CD4-positive, alpha-beta T cell treated with Interleukin-10 for 1 hour (primary cell): ENCODE results near the gene SLC38A11.
A peak's percentile ranks its signal among the peaks of the same experiment; 100 is the strongest.
"Not testable (repeated sequence)": the region's sequence is repeated elsewhere in the genome, so short reads cannot be mapped to it uniquely, and the experiment has no call there.

Experiments
- DNase-seq: peaks from one replicate; pipeline ENCODE4 v3.0.0-alpha.2; 2020

Gene SLC38A11, protein sequence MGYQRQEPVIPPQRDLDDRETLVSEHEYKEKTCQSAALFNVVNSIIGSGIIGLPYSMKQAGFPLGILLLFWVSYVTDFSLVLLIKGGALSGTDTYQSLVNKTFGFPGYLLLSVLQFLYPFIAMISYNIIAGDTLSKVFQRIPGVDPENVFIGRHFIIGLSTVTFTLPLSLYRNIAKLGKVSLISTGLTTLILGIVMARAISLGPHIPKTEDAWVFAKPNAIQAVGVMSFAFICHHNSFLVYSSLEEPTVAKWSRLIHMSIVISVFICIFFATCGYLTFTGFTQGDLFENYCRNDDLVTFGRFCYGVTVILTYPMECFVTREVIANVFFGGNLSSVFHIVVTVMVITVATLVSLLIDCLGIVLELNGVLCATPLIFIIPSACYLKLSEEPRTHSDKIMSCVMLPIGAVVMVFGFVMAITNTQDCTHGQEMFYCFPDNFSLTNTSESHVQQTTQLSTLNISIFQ

DNA sequence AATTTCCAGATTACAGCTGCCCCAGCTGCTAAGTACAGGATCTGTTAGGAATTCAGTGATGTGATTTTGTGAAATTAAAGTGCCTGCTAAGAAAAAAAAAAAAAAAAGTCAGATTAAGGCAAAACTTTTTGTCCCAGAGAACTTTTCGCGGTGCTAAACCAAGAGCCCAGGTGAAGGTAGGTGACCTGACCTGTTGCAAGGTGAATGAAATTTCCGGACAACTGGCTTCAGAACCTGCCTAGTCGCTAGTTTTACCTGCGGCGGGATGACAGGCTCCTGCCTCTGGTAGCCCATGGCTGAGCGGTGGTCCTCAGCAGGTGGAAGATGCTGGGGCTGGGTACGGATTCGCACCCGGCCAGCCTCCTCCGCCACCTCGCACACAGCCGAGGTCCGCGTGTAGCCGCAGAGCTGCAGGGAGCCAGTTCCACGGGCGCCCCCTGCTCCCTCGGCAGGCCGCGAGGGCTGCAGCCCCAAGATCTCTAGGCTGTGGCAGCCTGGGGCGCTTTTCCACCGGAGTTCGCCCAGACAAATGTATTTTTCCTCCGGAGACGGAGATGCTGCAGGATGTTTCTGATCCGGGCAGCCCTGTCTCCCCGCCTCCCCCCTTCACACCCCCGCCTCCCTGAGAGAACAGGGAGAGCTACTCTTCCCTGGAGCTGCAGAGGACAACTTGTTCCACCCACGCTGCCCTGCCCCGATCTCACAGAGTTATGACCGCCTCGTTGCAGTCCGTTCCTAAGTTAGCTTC is at the start of gene SLC38A11:
Gene SLC38A11 (minus strand): TSS at position 572 of the 748 bp plus-strand sequence. CDS start 278 bp downstream, at position 294.
- no peak for DNase-seq

- DNase-seq: no peak
These were observed 48.3 kb upstream of the SLC38A11 start for GRCh38 chr2:165003443-165004130.

GRCh38 chr2:165002638-165003037 is 47.3 kb upstream of the SLC38A11 start:
- DNase-seq: no peak

DNA sequence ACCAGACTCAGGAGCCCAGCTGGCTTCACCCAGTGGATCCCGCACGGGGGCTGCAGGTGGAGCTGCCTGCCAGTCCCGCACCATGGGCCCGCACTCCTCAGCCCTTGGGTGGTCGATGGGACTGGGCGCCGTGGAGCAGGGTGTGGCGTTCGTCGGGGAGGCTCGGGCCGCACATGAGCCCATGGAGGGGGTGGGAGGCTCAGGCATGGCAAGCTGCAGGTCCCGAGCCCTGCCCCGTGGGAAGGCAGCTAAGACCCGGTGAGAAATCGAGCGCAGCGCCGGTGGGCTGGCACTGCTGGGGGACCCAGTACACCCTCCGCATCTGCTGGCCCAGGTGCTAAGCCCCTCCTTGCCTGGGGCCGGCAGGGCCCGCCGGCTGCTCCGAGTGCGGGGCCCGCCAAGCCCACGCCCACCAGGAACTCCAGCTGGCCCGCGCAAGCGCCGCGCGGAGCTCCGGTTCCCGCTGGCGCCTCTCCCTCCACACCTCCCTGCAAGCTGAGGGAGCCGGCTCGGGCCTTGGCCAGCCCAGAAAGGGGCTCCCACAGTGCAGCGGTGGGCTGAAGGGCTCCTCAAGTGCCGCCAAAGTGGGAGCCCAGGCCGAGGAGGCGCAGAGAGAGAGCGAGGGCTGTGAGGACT is 39.5 kb upstream of the SLC38A11 start:
- DNase-seq: not testable (repeated sequence)

DNA sequence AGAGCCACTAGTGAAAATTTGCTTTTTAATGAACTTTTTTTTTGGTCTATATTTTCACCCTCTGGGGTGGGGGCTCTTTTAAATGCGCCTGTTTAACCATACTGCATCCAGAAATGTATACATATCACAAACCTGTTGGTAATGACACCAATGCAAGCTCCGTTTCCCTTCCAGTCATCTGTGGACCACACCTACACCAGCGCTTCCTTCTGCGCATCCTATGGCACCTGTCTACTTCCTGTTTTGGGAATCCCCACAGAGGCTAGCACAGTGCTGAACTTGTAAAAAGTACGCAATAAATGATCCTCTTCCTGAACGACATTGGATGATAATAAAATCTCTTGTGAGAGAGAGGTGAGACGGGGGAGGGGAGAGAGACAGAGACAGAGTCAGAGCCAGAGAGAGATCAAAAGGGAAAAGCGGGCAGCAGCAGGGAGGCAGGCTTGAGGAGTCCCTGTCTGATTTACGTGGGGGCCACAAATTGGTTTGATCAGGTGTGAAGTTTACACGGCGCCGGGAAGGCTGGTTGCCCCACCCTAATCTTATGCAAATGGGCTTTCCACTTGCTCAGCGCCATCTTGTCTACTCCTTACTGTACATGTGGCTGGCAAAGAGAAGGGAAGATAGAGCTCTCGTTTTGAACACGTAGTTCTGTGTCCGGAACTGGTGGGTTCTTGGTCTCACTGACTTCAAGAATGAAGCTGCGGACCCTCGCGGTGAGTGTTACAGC is 38.1 kb upstream of the SLC38A11 start:
- no peak for DNase-seq

GRCh38 chr2:164992818-164993217 is 37.5 kb upstream of the SLC38A11 start:
- DNase-seq: peak; percentile 50

DNA sequence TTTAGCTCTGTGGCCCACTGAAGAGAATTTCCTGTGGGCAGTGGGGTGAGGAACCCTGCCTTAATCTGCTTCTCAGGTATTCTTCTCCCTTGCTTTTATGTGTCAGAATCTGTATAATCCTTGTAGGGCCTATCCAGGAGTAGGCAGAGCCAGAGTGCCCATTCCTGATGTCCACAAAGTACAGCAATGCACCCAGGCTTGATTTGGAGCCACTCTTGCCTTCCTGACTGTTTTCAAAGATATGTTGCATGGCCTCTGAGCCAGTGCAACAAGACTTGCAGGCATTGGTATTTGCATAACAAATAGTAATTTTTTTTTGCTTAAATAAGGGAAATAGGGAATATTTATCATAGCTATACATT is 36.7 kb upstream of the SLC38A11 start:
- not testable (repeated sequence) for DNase-seq

- not testable (repeated sequence) for DNase-seq
These were observed 36.2 kb upstream of the SLC38A11 start for GRCh38 chr2:164991361-164992092.

DNA sequence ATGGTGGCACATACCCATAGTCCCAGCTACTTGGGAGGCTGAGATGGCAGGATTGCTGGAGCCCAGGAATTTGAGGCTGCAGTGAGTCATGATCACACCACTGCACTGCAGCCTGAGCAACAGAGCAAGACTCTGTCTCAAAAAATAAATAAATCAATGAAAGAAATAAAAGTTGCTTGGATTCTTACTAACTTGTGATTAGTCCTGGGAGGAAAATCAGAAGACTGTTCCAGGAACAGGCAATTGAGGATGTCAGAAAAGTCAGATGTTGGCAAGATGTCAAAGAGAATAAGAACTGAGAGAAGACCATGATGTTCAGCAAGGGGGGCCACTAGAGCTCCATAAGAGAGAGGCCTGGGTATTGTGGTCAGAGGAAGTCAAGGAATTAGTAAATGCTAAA is 35.6 kb upstream of the SLC38A11 start:
- not testable (repeated sequence) for DNase-seq

DNA sequence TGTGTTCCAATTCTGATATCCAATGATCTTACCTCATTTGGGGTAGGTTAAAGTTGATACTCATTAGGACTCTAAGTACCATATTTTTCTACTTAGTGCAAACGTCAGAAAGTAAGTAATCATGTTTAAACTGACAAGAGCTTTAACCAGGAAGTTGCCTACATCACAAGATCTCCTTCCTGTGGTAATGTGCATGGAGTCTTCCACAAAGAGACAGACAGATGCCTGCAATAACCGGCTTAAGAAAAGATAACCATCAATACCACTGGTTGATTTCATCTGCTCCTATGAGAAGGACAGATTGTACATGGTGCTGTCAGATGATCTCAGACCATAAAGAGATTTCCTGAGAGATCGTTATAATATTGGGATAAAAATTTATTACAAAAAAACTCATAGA is 33.5 kb upstream of the SLC38A11 start:
- DNase-seq: not testable (repeated sequence)

- not testable (repeated sequence) for DNase-seq
These were observed 30.7 kb upstream of the SLC38A11 start for GRCh38 chr2:164986027-164986426.

GRCh38 chr2:164984428-164984827 is 29.1 kb upstream of the SLC38A11 start:
- DNase-seq: no peak

- no peak for DNase-seq
These were observed 26.1 kb upstream of the SLC38A11 start for GRCh38 chr2:164981217-164981990.

DNA sequence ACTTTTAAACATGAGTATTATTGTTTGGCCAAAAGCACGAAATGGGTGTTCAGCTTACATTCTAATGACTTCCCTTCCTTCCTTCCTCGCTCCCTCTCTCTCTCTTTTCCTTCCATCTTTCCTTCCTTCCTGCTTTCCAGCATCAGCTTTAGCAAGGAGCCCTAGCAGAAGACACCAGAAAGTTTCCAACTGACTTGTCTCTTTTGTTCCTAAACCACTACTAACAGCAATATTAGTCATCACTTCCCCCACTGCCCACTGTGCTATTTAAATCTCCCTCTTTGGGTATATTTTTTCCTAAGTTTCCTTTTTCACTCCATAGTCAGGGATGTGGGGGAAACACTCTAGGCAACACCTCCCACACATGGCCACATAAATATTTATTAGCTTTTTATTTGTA is 25.4 kb upstream of the SLC38A11 start:
- DNase-seq: not testable (repeated sequence)

DNA sequence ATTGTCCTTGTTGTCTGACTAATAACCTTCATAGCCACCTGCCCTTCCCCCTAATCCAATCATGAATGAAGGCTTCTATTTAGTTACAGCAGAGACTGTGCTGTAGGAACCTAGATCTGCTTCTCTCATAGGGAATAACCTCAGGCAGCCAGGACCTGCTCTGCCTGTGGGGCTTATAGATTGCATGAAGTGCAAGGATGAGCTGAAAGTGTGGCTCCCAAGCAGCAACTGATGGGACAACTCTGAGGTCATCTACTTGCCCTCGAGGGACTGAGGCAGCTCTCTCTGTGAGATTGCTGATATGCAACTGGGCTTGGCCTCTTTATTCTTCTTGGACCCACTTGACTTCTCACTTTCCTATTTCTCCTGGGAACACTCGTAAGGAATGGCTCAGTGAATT is 23.8 kb upstream of the SLC38A11 start:
- no peak for DNase-seq

DNA sequence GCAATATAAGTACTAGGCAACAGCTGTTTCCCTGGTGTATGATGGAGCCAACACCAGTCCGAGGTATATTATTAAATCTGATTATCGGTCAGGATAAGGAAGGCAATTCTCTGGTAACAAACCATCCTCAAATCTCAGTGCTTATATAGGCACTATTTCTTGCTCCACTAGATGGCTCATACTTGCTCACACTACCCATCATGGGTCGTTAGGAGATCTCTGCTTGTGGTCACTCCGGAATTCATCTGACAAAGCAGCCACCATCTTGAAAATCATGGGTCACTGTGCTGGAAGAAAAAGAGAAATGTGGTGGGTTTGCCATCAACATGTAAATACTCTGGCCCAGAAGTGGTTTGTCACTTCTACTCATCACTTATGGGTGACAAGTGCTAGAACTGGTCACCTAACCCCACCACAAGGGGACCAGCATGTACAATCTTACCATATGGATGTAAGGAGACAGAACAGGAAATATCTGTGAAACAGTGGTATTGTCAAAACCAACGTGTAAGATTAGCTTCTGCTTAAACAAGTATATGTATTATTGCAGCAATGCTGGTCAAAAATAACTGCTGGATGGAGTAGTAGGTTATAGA is 21.6 kb upstream of the SLC38A11 start:
- DNase-seq: not testable (repeated sequence)

DNA sequence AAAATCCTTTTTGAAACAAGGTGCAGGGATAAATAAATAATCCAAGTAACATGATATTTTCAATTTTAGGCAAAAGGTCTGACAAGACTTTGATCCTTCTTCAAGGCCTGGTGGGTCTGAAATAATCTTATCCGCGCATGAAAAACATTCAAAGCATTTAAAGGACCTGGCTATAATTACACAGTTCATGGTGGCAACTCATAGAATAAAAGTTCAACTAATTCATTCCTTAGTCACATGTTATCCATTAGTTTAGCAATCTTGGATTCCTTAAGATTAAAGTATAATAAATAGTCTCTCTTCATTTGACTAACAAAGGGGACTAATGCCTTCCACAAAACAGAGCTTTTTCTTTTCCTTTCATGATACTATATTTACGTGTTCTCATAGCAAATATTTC is 21.0 kb upstream of the SLC38A11 start:
- no peak for DNase-seq

DNA sequence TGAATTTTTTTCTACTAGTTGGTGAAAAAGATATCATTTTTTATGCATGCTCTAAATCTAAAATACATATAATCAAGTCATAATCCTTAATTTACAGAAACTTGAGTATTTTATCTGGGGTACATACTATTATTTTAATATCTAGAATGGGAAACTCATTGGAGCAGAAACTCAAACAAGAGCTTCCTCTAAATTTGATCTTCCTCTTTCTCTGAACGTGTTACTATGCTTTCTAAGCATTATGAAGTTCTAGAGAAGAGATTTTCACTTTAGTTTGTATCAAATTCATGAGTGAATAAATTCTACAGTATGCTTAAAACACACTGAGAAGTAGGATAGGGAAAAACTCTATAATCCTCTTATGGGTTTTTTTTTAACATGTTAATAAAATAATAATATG is 20.6 kb upstream of the SLC38A11 start:
- no peak for DNase-seq

DNA sequence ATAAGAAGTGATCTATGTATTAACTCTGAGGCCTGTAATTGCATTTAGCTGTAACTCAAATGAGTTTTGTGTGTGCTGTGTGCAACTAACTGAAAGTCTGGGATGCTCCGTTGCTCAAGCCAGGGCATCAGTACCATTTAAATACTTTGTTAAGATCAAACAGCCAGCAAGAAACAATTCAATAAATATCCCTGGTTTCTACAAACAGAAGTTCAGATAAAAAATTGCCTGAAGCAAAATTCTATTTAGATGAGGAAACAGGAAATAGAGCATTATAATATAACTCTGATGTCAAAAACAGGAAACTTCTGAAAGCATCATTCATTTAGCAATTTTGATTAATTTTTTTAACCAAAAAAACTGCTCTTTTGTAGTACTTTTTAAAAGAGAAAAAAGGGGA is 18.9 kb upstream of the SLC38A11 start:
- DNase-seq: no peak

GRCh38 chr2:164972216-164972615 is 16.9 kb upstream of the SLC38A11 start:
- DNase-seq: no peak
